Activated B cell treated with CpG ODN at 0.5 μM for 24 hours (primary cell): ENCODE data around the gene CTBP2. TPM values are rescaled to one million over a fixed set of nuclear protein-coding genes. Genes with fewer than 3 reads are reported as not detected.

Experiments used
- ATAC-seq: fragments of 200-7000 bp; cut with Tn5 transposase; one replicate; pipeline ENCODE4 v1.10.0; 2021; ENCODE audit warnings: low read depth, mild to moderate bottlenecking, moderate library complexity
- CTCF ChIA-PET: fragments of 350-600 bp; sonication (Branson Sonifier 250); formaldehyde crosslinking; loops from one replicate; lab custom pipeline; 2021; ENCODE audit warnings: antibody characterized with exemption; lab: Charles Lee
- POLR2A ChIA-PET: fragments of 350-600 bp; sonication (Branson Sonifier 250); formaldehyde crosslinking; loops from one replicate; lab custom pipeline; 2021; ENCODE audit warnings: antibody characterized with exemption; lab: Charles Lee
- DNase-seq: peaks from one replicate; pipeline ENCODE4 v3.0.0; 2022
- H3K27ac Mint-ChIP-seq: one replicate; pipeline ENCODE4 v1.8.0; 2020; ENCODE audit warnings: mixed read lengths
- H3K27me3 Mint-ChIP-seq: one replicate; pipeline ENCODE4 v1.8.0; 2021; ENCODE audit warnings: mixed read lengths
- H3K36me3 Mint-ChIP-seq: one replicate; pipeline ENCODE4 v1.8.0; 2021; ENCODE audit warnings: low read depth, mixed read lengths
- H3K4me1 Mint-ChIP-seq: one replicate; pipeline ENCODE4 v1.8.0; 2021; ENCODE audit warnings: mixed read lengths
- H3K4me3 Mint-ChIP-seq: one replicate; pipeline ENCODE4 v1.8.0; 2020; ENCODE audit warnings: mild to moderate bottlenecking, mixed read lengths
- H3K9me3 Mint-ChIP-seq: one replicate; pipeline ENCODE4 v1.8.0; 2020; ENCODE audit warnings: mixed read lengths
- intact Hi-C: fragments of 100-400 bp; cut with micrococcal nuclease; formaldehyde crosslinking; loops from one replicate; pipeline ENCODE4 v1.15.1; 2024
- total RNA-seq: library from RNA; stranded (reverse); gene quantifications from 2 replicates; pipeline ENCODE4 v1.2.3, GENCODE V29; 2022
- TF ChIP-seq, protein P1 (sequence below): fragments of 200-600 bp; IDR thresholded peaks from one replicate; pipeline ENCODE4 v1.8.0; 2022; ENCODE audit warnings: antibody characterized with exemption, mild to moderate bottlenecking

The CTBP2 gene
- total RNA-seq, 1 donor from 2014 or later, result 0.42 TPM

- peaks cover 61% of the 10 kb centered on the region for H3K27me3 Mint-ChIP-seq
- intact Hi-C loops, result loop anchor here (2.0 kb wide), 1 partner anchor 95 kb away; no protein-coding TSS in a partner anchor
- H3K4me3 Mint-ChIP-seq, result no peak overlapping the region
- no peak overlapping the region for H3K27ac Mint-ChIP-seq
- no peaks in the 10 kb centered on the region for H3K36me3 Mint-ChIP-seq
- no peaks in the 10 kb centered on the region for H3K9me3 Mint-ChIP-seq
- TF ChIP-seq, protein P1, sequence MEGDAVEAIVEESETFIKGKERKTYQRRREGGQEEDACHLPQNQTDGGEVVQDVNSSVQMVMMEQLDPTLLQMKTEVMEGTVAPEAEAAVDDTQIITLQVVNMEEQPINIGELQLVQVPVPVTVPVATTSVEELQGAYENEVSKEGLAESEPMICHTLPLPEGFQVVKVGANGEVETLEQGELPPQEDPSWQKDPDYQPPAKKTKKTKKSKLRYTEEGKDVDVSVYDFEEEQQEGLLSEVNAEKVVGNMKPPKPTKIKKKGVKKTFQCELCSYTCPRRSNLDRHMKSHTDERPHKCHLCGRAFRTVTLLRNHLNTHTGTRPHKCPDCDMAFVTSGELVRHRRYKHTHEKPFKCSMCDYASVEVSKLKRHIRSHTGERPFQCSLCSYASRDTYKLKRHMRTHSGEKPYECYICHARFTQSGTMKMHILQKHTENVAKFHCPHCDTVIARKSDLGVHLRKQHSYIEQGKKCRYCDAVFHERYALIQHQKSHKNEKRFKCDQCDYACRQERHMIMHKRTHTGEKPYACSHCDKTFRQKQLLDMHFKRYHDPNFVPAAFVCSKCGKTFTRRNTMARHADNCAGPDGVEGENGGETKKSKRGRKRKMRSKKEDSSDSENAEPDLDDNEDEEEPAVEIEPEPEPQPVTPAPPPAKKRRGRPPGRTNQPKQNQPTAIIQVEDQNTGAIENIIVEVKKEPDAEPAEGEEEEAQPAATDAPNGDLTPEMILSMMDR, result no peak
- ChIA-PET CTCF (no interaction called here), POLR2A (no interaction called here)
- ATAC-seq (no peak), DNase-seq (no peak)
- H3K4me1 Mint-ChIP-seq, result peaks cover 31% of the 10 kb centered on the region
Measured at GRCh38 chr10:125144206-125144605, 16.2 kb downstream of the CTBP2 start.

DNA sequence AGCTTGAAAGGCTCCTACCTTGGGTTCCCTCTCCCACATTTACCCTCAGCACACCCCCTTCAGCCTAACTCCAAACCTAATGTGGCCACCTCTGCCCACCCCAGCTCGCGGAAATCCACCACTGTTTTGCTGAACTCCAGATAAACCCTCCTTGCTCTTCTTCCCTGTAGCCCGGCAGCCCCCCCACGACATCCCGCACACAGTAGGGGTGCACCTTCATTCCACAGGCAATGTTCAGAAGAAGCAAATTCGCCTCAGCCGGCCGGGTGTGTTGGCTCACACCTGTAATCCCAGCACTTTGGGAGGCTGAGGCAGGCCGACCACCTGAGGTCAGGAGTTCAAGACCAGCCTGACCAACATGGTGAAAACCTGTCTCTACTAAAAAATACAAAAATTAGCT is 17.4 kb downstream of the CTBP2 start:
- DNase-seq (no peak), ATAC-seq (no peak)
- ChIA-PET CTCF (no interaction called here), POLR2A (no interaction called here)
- Mint-ChIP-seq H3K27me3 (peaks cover 49% of the 10 kb centered on the region), H3K9me3 (no peaks in the 10 kb centered on the region), H3K4me1 (peaks cover 31% of the 10 kb centered on the region), H3K36me3 (no peaks in the 10 kb centered on the region), H3K4me3 (no peak overlapping the region), H3K27ac (no peak overlapping the region)
- TF ChIP-seq, protein P1, result no peak
- intact Hi-C loops, result no loop called here

DNA sequence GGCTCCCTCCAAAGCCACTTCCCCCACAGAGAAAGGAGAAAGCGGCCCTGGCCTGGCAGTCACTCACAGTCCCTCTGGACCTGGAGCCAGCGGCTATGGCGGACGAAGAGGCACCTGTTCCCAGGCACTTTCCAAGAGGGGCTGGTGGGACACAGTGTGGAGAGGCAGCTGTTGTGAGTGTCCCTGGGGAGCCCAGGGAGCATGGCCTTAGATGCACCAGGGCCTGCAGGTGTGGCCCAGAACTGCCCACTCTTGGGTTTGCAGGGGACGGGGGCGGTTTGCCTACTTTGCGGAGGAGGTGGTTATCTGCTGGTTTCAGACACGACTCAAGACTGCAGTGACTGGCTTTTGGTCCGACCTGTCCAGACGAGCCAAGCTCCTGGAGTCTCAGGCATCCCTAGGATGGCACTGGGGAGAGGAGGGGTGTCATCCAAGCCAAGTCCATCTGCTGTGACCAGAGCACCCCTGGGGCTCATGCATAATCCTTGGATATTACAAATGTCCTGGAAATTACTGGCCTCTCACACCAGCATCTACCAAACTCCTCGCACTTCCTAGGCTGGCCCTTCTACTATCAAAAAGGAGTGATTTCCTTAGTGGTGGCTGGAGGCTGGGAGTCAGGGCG is 18.4 kb downstream of the CTBP2 start:
- Mint-ChIP-seq H3K27me3 (peaks cover 44% of the 10 kb centered on the region), H3K27ac (no peak overlapping the region), H3K36me3 (no peaks in the 10 kb centered on the region), H3K9me3 (no peaks in the 10 kb centered on the region), H3K4me1 (peaks cover 25% of the 10 kb centered on the region), H3K4me3 (no peak overlapping the region)
- CTCF ChIA-PET, result no interaction called here
- TF ChIP-seq, protein P1, result no peak
- no peak for ATAC-seq
- no peak for DNase-seq
- intact Hi-C loops, result no loop called here
- POLR2A ChIA-PET, result no interaction called here

DNA sequence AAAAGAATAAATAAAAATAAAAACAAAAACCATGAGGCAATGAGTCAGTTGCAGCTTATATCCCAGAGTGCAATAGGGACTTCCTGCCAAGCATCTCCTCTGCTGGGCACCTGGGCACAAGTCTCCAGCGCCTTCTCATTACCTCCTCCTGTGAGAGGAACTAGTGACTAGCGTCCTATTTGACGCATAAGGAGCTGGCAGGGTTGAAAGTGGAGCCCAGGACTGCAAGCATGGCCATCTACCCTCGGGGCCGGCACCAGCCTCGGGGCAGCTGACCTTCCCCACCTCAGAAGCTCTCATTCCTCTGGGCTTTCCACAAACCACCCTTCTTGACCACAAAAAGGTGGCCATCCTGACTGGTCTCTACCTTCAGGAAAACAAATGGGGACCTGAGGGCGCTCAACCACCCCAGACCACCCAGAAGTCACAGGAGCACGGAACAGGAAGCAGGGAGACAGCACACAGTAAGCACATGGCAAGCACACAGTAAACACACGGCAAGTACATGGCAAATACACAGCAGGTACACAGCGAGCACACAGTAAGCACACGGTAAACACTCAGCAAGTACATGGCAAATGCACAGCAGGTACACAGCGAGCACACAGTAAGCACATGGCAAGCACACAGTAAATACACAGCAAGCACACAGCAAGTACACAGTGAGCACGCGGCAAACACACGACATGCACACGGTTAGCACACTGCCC is 19.1 kb downstream of the CTBP2 start:
- intact Hi-C loops, result no loop called here
- Mint-ChIP-seq H3K36me3 (no peaks in the 10 kb centered on the region), H3K27me3 (peaks cover 37% of the 10 kb centered on the region), H3K27ac (no peak overlapping the region), H3K4me1 (peaks cover 19% of the 10 kb centered on the region), H3K4me3 (no peak overlapping the region), H3K9me3 (no peaks in the 10 kb centered on the region)
- CTCF ChIA-PET, result no interaction called here
- DNase-seq (no peak), ATAC-seq (no peak)
- POLR2A ChIA-PET, result no interaction called here
- TF ChIP-seq, protein P1, result no peak

DNA sequence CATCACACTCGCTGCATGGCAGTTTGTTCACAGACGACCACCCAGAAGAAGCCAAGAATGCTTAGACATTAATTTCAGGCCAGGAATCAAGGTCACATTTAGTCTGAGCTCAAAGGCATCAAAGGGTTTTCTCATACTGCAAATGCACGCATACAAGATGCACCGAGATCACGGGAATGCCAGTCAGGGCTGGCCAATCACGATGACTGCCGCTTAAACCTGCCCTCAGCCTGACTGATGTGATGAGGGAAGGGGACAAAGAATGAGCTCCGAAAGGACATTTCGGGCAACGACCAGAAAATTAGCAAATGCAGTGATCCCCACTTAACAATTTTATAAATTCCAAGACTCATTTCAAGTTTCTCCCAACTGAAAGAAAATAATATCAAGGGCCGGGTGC is 20.2 kb downstream of the CTBP2 start:
- no peak overlapping the region for H3K27ac Mint-ChIP-seq
- TF ChIP-seq, protein P1, result no peak
- no peaks in the 10 kb centered on the region for H3K9me3 Mint-ChIP-seq
- H3K36me3 Mint-ChIP-seq, result no peaks in the 10 kb centered on the region
- no peak overlapping the region for H3K4me3 Mint-ChIP-seq
- ATAC-seq, result no peak
- intact Hi-C loops, result no loop called here
- peaks cover 33% of the 10 kb centered on the region for H3K27me3 Mint-ChIP-seq
- POLR2A ChIA-PET, result no interaction called here
- H3K4me1 Mint-ChIP-seq, result peaks cover 16% of the 10 kb centered on the region
- DNase-seq, result no peak
- CTCF ChIA-PET, result no interaction called here
